B cell (primary cell): Measurements from ENCODE around the gene MYH14. TPM values are rescaled to one million over a fixed set of nuclear protein-coding genes. Genes with fewer than 3 reads are reported as not detected.

Experiments
- ATAC-seq: fragments of 200-7000 bp; cut with Tn5 transposase; one replicate; pipeline ENCODE4 v1.10.0; 2021; ENCODE audit warnings: low read depth, mild to moderate bottlenecking, moderate number of reproducible peaks, moderate library complexity
- CTCF ChIA-PET: fragments of 350-600 bp; sonication (Branson Sonifier 250); formaldehyde crosslinking; loops from one replicate; lab custom pipeline; 2021; ENCODE audit warnings: antibody characterized with exemption, inconsistent platforms; lab: Charles Lee
- POLR2A ChIA-PET: fragments of 350-600 bp; sonication (Branson Sonifier 250); formaldehyde crosslinking; loops from one replicate; lab custom pipeline; 2021; ENCODE audit warnings: antibody characterized with exemption; lab: Charles Lee
- DNase-seq: peaks from one replicate; pipeline ENCODE4 v3.0.0; 2013
- H2AFZ ChIP-seq: 2 replicates; pipeline ENCODE4 v1.6.1; 2012; ENCODE audit warnings: mild to moderate bottlenecking, low read depth, low read length; ENCODE audit not compliant: insufficient read depth, poor library complexity, severe bottlenecking
- H3K27ac ChIP-seq, 2 donors: 1 replicate in 1 of 2; 2 replicates in 1 of 2; pipeline ENCODE4 v1.5.1; 2012 to 2013; ENCODE audit warnings: low read length in 2 of 2, mild to moderate bottlenecking in 2 of 2, moderate library complexity in 1 of 2
- H3K27me3 ChIP-seq, 4 experiments: fragments of 200-600 bp in 1 of 4; sonication (generic) in 1 of 4; replicated peaks in 1 of 4; 1 replicate in 2 of 4; 2 replicates in 2 of 4; pipeline versions ENCODE4 v1.6.1 to v1.7.0; 2013 to 2016; ENCODE audit warnings: low read length in 3 of 4, mild to moderate bottlenecking in 2 of 4, mixed read lengths in 1 of 4, moderate library complexity in 1 of 4; ENCODE audit not compliant: insufficient read depth in 4 of 4, control insufficient read depth in 3 of 4; ENCODE audit errors: control extremely low read depth in 1 of 4
- H3K36me3 ChIP-seq, 2 experiments: replicated peaks in 1 of 2; 1 replicate in 1 of 2; 2 replicates in 1 of 2; pipeline versions ENCODE4 v1.6.1 to v1.7.1; 2013; ENCODE audit warnings: low read length in 1 of 2; ENCODE audit not compliant: insufficient read depth in 2 of 2, control insufficient read depth in 1 of 2; ENCODE audit errors: control extremely low read depth in 1 of 2, extremely low read depth in 1 of 2
- H3K4me1 ChIP-seq, 2 donors: fragments of 200-600 bp in 1 of 2; sonication (generic) in 1 of 2; 1 replicate in 1 of 2; 2 replicates in 1 of 2; pipeline versions ENCODE4 v1.5.1 to v1.6.1; 2013 to 2017; ENCODE audit warnings: low read length in 2 of 2; ENCODE audit not compliant: control insufficient read depth in 2 of 2, insufficient read depth in 2 of 2
- H3K4me2 ChIP-seq: replicated peaks from 2 replicates; pipeline ENCODE3; 2012; ENCODE audit warnings: mild to moderate bottlenecking, low read depth, low read length; ENCODE audit not compliant: poor library complexity, severe bottlenecking
- H3K4me3 ChIP-seq, 5 experiments: fragments of 200-600 bp in 1 of 5; sonication (generic) in 1 of 5; 1 replicate in 3 of 5; 2 replicates in 2 of 5; pipeline versions ENCODE4 v1.5.1 to v1.7.0; 2011 to 2016; ENCODE audit warnings: low read length in 4 of 5, mild to moderate bottlenecking in 4 of 5, low read depth in 2 of 5, control low read depth in 1 of 5, moderate library complexity in 1 of 5; ENCODE audit not compliant: insufficient read depth in 1 of 5; ENCODE audit errors: control extremely low read depth in 1 of 5, extremely low read depth in 1 of 5
- H3K79me2 ChIP-seq: fragments of 200-600 bp; sonication (generic); one replicate; pipeline ENCODE4 v1.6.0; 2016; ENCODE audit warnings: low read length; ENCODE audit not compliant: control insufficient read depth, insufficient read depth
- H3K9ac ChIP-seq: fragments of 200-600 bp; sonication (generic); 2 replicates; pipeline ENCODE4 v1.6.1; 2017; ENCODE audit warnings: mild to moderate bottlenecking, low read length, moderate library complexity
- H3K9me3 ChIP-seq, 3 donors: one replicate each; pipeline versions ENCODE4 v1.6.1 to v1.7.1; 2013; ENCODE audit warnings: low read length in 2 of 3; ENCODE audit not compliant: control insufficient read depth in 2 of 3, insufficient read depth in 1 of 3; ENCODE audit errors: control extremely low read depth in 1 of 3
- H4K20me1 ChIP-seq: 2 replicates; pipeline ENCODE4 v1.6.0; 2012; ENCODE audit warnings: mild to moderate bottlenecking, low read length; ENCODE audit not compliant: insufficient read depth, control insufficient read depth, poor library complexity, severe bottlenecking
- H3K27ac Mint-ChIP-seq: one replicate; pipeline ENCODE4 v1.8.0; 2021; ENCODE audit warnings: mixed read lengths
- H3K27me3 Mint-ChIP-seq: one replicate; pipeline ENCODE4 v1.8.0; 2021; ENCODE audit warnings: mixed read lengths
- H3K4me1 Mint-ChIP-seq: one replicate; pipeline ENCODE4 v1.8.0; 2021; ENCODE audit warnings: mixed read lengths
- H3K4me3 Mint-ChIP-seq: one replicate; pipeline ENCODE4 v1.8.0; 2021; ENCODE audit warnings: mixed read lengths
- H3K9me3 Mint-ChIP-seq: one replicate; pipeline ENCODE4 v1.8.0; 2022; ENCODE audit warnings: mixed read lengths; ENCODE audit not compliant: insufficient read depth
- EZH2 ChIP-seq: IDR thresholded peaks from 2 replicates; pipeline ENCODE4 v1.6.1; 2012; ENCODE audit warnings: borderline replicate concordance, low read depth, mild to moderate bottlenecking, moderate library complexity, low read length; ENCODE audit not compliant: insufficient read depth, poor library complexity, severe bottlenecking
- WGBS: methylation state at CpG from one replicate; pipeline ENCODE4 v1.1.5; 2013; ENCODE audit warnings: missing lambda C conversion rate; ENCODE audit not compliant: insufficient coverage; 5-methylcytosine and 5-hydroxymethylcytosine counted together
- intact Hi-C: fragments of 100-400 bp; cut with micrococcal nuclease; formaldehyde crosslinking; loops from one replicate; pipeline ENCODE4 v1.10.0; 2022
- polyA plus RNA-seq: library from polyadenylated mRNA; depleted of rRNA; stranded (reverse); fragments of >200 nt; gene quantifications from 2 replicates; pipeline ENCODE4 v1.2.3, GENCODE V29; 2012
- total RNA-seq, 2 donors: library from RNA; stranded (reverse); fragments of 120-200 nt in 1 of 2; gene quantifications; 1 replicate in 1 of 2; 2 replicates in 1 of 2; pipeline versions ENCODE4 v1.2.3 to v1.2.4, GENCODE V29; 2013 to 2022
- TF ChIP-seq, protein P1 (sequence below): fragments of 200-600 bp; IDR thresholded peaks from one replicate; pipeline ENCODE4 v1.8.0; 2022; ENCODE audit warnings: antibody characterized with exemption, mild to moderate bottlenecking

MYH14 gene
- total and polyA plus RNA-seq, 2 donors (not counting 1 experiment from before 2014, with no cell fraction given): not detected

GRCh38 chr19:50288954-50289353, 85.5 kb downstream of the MYH14 start:
- no peaks in the 10 kb centered on the region for H3K4me1 Mint-ChIP-seq
- Histone ChIP-seq H3K9me3 (peaks cover 2 to 53% (median 21%) of the 10 kb centered on the region in 3 donors), H3K4me1 (no peaks in the 10 kb centered on the region), H3K9ac (no peak overlapping the region), H3K79me2 (no peaks in the 10 kb centered on the region), H3K27me3 (peaks cover 0 to 45% (median 4%) of the 10 kb centered on the region in 4 experiments), H3K36me3 (no peaks in the 10 kb centered on the region), H4K20me1 (no peaks in the 10 kb centered on the region), H3K4me3 (no peak overlapping the region), H3K4me2 (no peak overlapping the region), H2AFZ (no peak overlapping the region), H3K27ac (no peak overlapping the region)
- H3K4me3 Mint-ChIP-seq: no peak overlapping the region
- no peak overlapping the region for H3K27ac Mint-ChIP-seq
- DNase-seq: no peak
- WGBS: 93% methylated on average over 3 of the region's 5 CpGs
- CTCF ChIA-PET: no interaction called here
- TF ChIP-seq EZH2: no peak
- TF ChIP-seq, protein P1, sequence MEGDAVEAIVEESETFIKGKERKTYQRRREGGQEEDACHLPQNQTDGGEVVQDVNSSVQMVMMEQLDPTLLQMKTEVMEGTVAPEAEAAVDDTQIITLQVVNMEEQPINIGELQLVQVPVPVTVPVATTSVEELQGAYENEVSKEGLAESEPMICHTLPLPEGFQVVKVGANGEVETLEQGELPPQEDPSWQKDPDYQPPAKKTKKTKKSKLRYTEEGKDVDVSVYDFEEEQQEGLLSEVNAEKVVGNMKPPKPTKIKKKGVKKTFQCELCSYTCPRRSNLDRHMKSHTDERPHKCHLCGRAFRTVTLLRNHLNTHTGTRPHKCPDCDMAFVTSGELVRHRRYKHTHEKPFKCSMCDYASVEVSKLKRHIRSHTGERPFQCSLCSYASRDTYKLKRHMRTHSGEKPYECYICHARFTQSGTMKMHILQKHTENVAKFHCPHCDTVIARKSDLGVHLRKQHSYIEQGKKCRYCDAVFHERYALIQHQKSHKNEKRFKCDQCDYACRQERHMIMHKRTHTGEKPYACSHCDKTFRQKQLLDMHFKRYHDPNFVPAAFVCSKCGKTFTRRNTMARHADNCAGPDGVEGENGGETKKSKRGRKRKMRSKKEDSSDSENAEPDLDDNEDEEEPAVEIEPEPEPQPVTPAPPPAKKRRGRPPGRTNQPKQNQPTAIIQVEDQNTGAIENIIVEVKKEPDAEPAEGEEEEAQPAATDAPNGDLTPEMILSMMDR: no peak
- POLR2A ChIA-PET: no interaction called here
- ATAC-seq: no peak
- peaks cover 57% of the 10 kb centered on the region for H3K27me3 Mint-ChIP-seq
- intact Hi-C loops: no loop called here
- H3K9me3 Mint-ChIP-seq: peaks cover 17% of the 10 kb centered on the region

GRCh38 chr19:50290011-50290410, 86.6 kb downstream of the MYH14 start:
- H3K36me3 ChIP-seq: no peaks in the 10 kb centered on the region
- WGBS: 33% methylated on average over 1 of the region's 6 CpGs
- no peak for ATAC-seq
- no peak for DNase-seq
- ChIA-PET POLR2A (no interaction called here), CTCF (no interaction called here)
- TF ChIP-seq, protein P1: no peak
- no peak for TF ChIP-seq EZH2
- peaks cover 0 to 46% (median 4%) of the 10 kb centered on the region in 4 experiments for H3K27me3 ChIP-seq
- intact Hi-C loops: no loop called here
- no peak overlapping the region for H3K9ac ChIP-seq
- no peak overlapping the region for H3K4me3 Mint-ChIP-seq
- no peaks in the 10 kb centered on the region for H3K4me1 ChIP-seq
- no peaks in the 10 kb centered on the region for H3K4me1 Mint-ChIP-seq
- H3K27ac Mint-ChIP-seq: no peak overlapping the region
- peaks cover 59% of the 10 kb centered on the region for H3K27me3 Mint-ChIP-seq
- peaks cover 17% of the 10 kb centered on the region for H3K9me3 Mint-ChIP-seq
- H2AFZ ChIP-seq: no peak overlapping the region
- H3K9me3 ChIP-seq: peaks cover 2 to 48% (median 21%) of the 10 kb centered on the region in 3 donors
- H3K4me2 ChIP-seq: no peak overlapping the region
- no peak overlapping the region for H3K27ac ChIP-seq
- H3K79me2 ChIP-seq: no peaks in the 10 kb centered on the region
- no peaks in the 10 kb centered on the region for H4K20me1 ChIP-seq
- H3K4me3 ChIP-seq: no peak overlapping the region
